ENCODE data around the gene ZNF24. TPM values are rescaled to one million over a fixed set of nuclear protein-coding genes. Genes with fewer than 3 reads are reported as not detected.

ZNF24 gene
- total RNA-seq, 2 experiments from 2014 or later, result 40.6 to 48.6 TPM

- CTCF ChIA-PET, result interaction anchor here (0.6 kb wide), 1 partner anchor 60 kb away, joined by 3 read pairs; no protein-coding TSS in a partner anchor
Observed at GRCh38 chr18:35348001-35348400, 3.8 kb upstream of the ZNF24 start.

GRCh38 chr18:35345950-35346349, 1.7 kb upstream of the ZNF24 start:
- H3K27me3 Mint-ChIP-seq, result no peaks in the 10 kb centered on the region
- peaks cover 8% of the 10 kb centered on the region for H3K36me3 Mint-ChIP-seq
- intact Hi-C loops (cut with micrococcal nuclease), result no loop called here
- peaks cover 28% of the 10 kb centered on the region for H3K4me1 Mint-ChIP-seq (ENCODE audit: low read depth)
- no peaks in the 10 kb centered on the region for H3K9me3 Mint-ChIP-seq
- H3K4me3 Mint-ChIP-seq, result no peak overlapping the region
- no peak for DNase-seq
- peak overlapping the region; percentile 6 for H3K27ac Mint-ChIP-seq
- POLR2A ChIA-PET, result interaction anchor here (1.4 to 2.6 kb wide), 2 partner anchors 78 to 236 kb away, joined by 3 to 9 read pairs; no protein-coding TSS in a partner anchor
- CTCF ChIA-PET, result interaction anchor here (1.2 to 3.0 kb wide), 3 partner anchors 9 to 340 kb away, joined by 4 to 14 read pairs (median 11); no protein-coding TSS in a partner anchor

More at GRCh38 chr18:35348001-35348400, 3.8 kb upstream of the ZNF24 start:
- DNase-seq, result no peak
- intact Hi-C loops (cut with micrococcal nuclease), result no loop called here
- H3K27me3 Mint-ChIP-seq, result no peaks in the 10 kb centered on the region
- H3K4me3 Mint-ChIP-seq, result no peak overlapping the region
- H3K36me3 Mint-ChIP-seq, result peaks cover 12% of the 10 kb centered on the region
- POLR2A ChIA-PET, result no interaction called here
- H3K9me3 Mint-ChIP-seq, result peaks cover 14% of the 10 kb centered on the region
- H3K4me1 Mint-ChIP-seq (ENCODE audit: low read depth), result peaks cover 16% of the 10 kb centered on the region
- no peak overlapping the region for H3K27ac Mint-ChIP-seq

GRCh38 chr18:35345460-35345921, 1.3 kb upstream of the ZNF24 start:
- Mint-ChIP-seq H3K9me3 (no peaks in the 10 kb centered on the region), H3K4me1 (ENCODE audit: low read depth) (peaks cover 32% of the 10 kb centered on the region), H3K27me3 (no peaks in the 10 kb centered on the region), H3K27ac (no peak overlapping the region), H3K4me3 (peak overlapping the region; percentile 87), H3K36me3 (peaks cover 11% of the 10 kb centered on the region)
- no peak for DNase-seq
- ChIA-PET POLR2A (interaction anchor here (0.8 to 2.6 kb wide), 6 partner anchors 56 to 305 kb away, joined by 3 to 12 read pairs (median 6); partner anchors contain the start of genes INO80C, MAPRE2, ZNF397 and ZSCAN30), CTCF (interaction anchor here (1.2 to 3.0 kb wide), 5 partner anchors 10 to 339 kb away, joined by 4 to 14 read pairs (median 7); no protein-coding TSS in a partner anchor)
- intact Hi-C loops (cut with micrococcal nuclease), result no loop called here

GRCh38 chr18:35344736-35345459, 678 bp upstream of the ZNF24 start:
- intact Hi-C loops (cut with micrococcal nuclease), result loop anchor here (1.0 to 5.0 kb wide), 8 partner anchors 31 to 784 kb away; partner anchors contain the start of genes ELP2, INO80C, SLC39A6 and ZSCAN30
- DNase-seq, result no peak
- no peaks in the 10 kb centered on the region for H3K27me3 Mint-ChIP-seq
- H3K27ac Mint-ChIP-seq, result peak overlapping the region; percentile 96
- no peaks in the 10 kb centered on the region for H3K9me3 Mint-ChIP-seq
- H3K4me3 Mint-ChIP-seq, result peak overlapping the region; percentile 87
- ChIA-PET POLR2A (interaction anchor here (0.8 to 2.6 kb wide), 9 partner anchors 55 to 628 kb away, joined by 3 to 12 read pairs (median 5); partner anchors contain the start of genes INO80C, MAPRE2, RMP24 and ZNF397), CTCF (interaction anchor here (1.2 to 3.0 kb wide), 6 partner anchors 10 to 339 kb away, joined by 4 to 14 read pairs (median 6); no protein-coding TSS in a partner anchor)
- H3K4me1 Mint-ChIP-seq (ENCODE audit: low read depth), result peaks cover 38% of the 10 kb centered on the region
- peaks cover 15% of the 10 kb centered on the region for H3K36me3 Mint-ChIP-seq

- DNase-seq, result no peak
- Mint-ChIP-seq H3K4me3 (peak overlapping the region; percentile 87), H3K27ac (peak overlapping the region; percentile 96), H3K36me3 (peaks cover 29% of the 10 kb centered on the region), H3K27me3 (no peaks in the 10 kb centered on the region), H3K4me1 (ENCODE audit: low read depth) (peaks cover 48% of the 10 kb centered on the region), H3K9me3 (no peaks in the 10 kb centered on the region)
- CTCF ChIA-PET, result interaction anchor here (1.5 to 3.0 kb wide), 3 partner anchors 12 to 112 kb away, joined by 6 to 14 read pairs (median 7); no protein-coding TSS in a partner anchor
- intact Hi-C loops (cut with micrococcal nuclease), result loop anchor here (5.0 kb wide), 1 partner anchor 481 kb away; no protein-coding TSS in a partner anchor
- POLR2A ChIA-PET, result interaction anchor here (1.1 to 2.6 kb wide), 7 partner anchors 54 to 629 kb away, joined by 3 to 12 read pairs (median 7); partner anchors contain the start of genes MAPRE2, RMP24, ZNF397 and ZSCAN30
Observed at GRCh38 chr18:35343488-35343935, 708 bp downstream of the ZNF24 start.

GRCh38 chr18:35337286-35337685, 6.9 kb downstream of the ZNF24 start:
- no peaks in the 10 kb centered on the region for H3K27me3 Mint-ChIP-seq
- CTCF ChIA-PET, result interaction anchor here (0.7 kb wide), 1 partner anchor 98 kb away, joined by 3 read pairs; no protein-coding TSS in a partner anchor
- H3K4me3 Mint-ChIP-seq, result no peak overlapping the region
- DNase-seq, result no peak
- POLR2A ChIA-PET, result no interaction called here
- H3K27ac Mint-ChIP-seq, result no peak overlapping the region
- peaks cover 66% of the 10 kb centered on the region for H3K36me3 Mint-ChIP-seq
- no peaks in the 10 kb centered on the region for H3K9me3 Mint-ChIP-seq
- peaks cover 36% of the 10 kb centered on the region for H3K4me1 Mint-ChIP-seq (ENCODE audit: low read depth)
- intact Hi-C loops (cut with micrococcal nuclease), result no loop called here

- no peaks in the 10 kb centered on the region for H3K9me3 Mint-ChIP-seq
- CTCF ChIA-PET, result interaction anchor here (1.5 kb wide), 1 partner anchor 51 kb away, joined by 4 read pairs; no protein-coding TSS in a partner anchor
Observed at GRCh38 chr18:35335866-35336265, 8.4 kb downstream of the ZNF24 start.

GRCh38 chr18:35334821-35335220, 9.4 kb downstream of the ZNF24 start:
- CTCF ChIA-PET, result interaction anchor here (1.5 kb wide), 1 partner anchor 52 kb away, joined by 4 read pairs; no protein-coding TSS in a partner anchor
- H3K36me3 Mint-ChIP-seq, result peaks cover 58% of the 10 kb centered on the region
- H3K27me3 Mint-ChIP-seq, result no peaks in the 10 kb centered on the region
- DNase-seq, result no peak
- POLR2A ChIA-PET, result interaction anchor here (1.4 kb wide), 1 partner anchor 94 kb away, joined by 3 read pairs; the partner anchor contains the start of gene ZNF397
- H3K4me3 Mint-ChIP-seq, result no peak overlapping the region
- H3K27ac Mint-ChIP-seq, result no peak overlapping the region
- peaks cover 19% of the 10 kb centered on the region for H3K4me1 Mint-ChIP-seq (ENCODE audit: low read depth)
- H3K9me3 Mint-ChIP-seq, result no peaks in the 10 kb centered on the region
- intact Hi-C loops (cut with micrococcal nuclease), result no loop called here

More at GRCh38 chr18:35335866-35336265, 8.4 kb downstream of the ZNF24 start:
- no peak for DNase-seq
- Mint-ChIP-seq H3K27ac (no peak overlapping the region), H3K4me3 (no peak overlapping the region), H3K36me3 (peaks cover 66% of the 10 kb centered on the region), H3K4me1 (ENCODE audit: low read depth) (peaks cover 29% of the 10 kb centered on the region), H3K27me3 (no peaks in the 10 kb centered on the region)
- POLR2A ChIA-PET, result no interaction called here
- intact Hi-C loops (cut with micrococcal nuclease), result no loop called here

- Mint-ChIP-seq H3K9me3 (no peaks in the 10 kb centered on the region), H3K27ac (no peak overlapping the region), H3K4me1 (ENCODE audit: low read depth) (peaks cover 14% of the 10 kb centered on the region), H3K27me3 (no peaks in the 10 kb centered on the region), H3K36me3 (peaks cover 52% of the 10 kb centered on the region), H3K4me3 (no peak overlapping the region)
- POLR2A ChIA-PET, result interaction anchor here (1.4 kb wide), 1 partner anchor 93 kb away, joined by 3 read pairs; the partner anchor contains the start of gene ZNF397
- CTCF ChIA-PET, result interaction anchor here (1.5 kb wide), 1 partner anchor 52 kb away, joined by 4 read pairs; no protein-coding TSS in a partner anchor
- DNase-seq, result no peak
- intact Hi-C loops (cut with micrococcal nuclease), result no loop called here
Observed at GRCh38 chr18:35334212-35334611, 10.0 kb downstream of the ZNF24 start.

GRCh38 chr18:35331367-35332087, 12.7 kb downstream of the ZNF24 start:
- no peak for DNase-seq
- POLR2A ChIA-PET, result no interaction called here
- CTCF ChIA-PET, result no interaction called here

GRCh38 chr18:35328868-35329267, 15.4 kb downstream of the ZNF24 start:
- no peaks in the 10 kb centered on the region for H3K27me3 Mint-ChIP-seq
- H3K4me3 Mint-ChIP-seq, result no peak overlapping the region
- ChIA-PET CTCF (no interaction called here), POLR2A (no interaction called here)
- H3K27ac Mint-ChIP-seq, result no peak overlapping the region
- peaks cover 18% of the 10 kb centered on the region for H3K36me3 Mint-ChIP-seq
- H3K9me3 Mint-ChIP-seq, result peaks cover 6% of the 10 kb centered on the region
- DNase-seq, result no peak
- intact Hi-C loops (cut with micrococcal nuclease), result no loop called here
- H3K4me1 Mint-ChIP-seq (ENCODE audit: low read depth), result peaks cover 2% of the 10 kb centered on the region

More at GRCh38 chr18:35331367-35332087, 12.7 kb downstream of the ZNF24 start:
- intact Hi-C loops (cut with micrococcal nuclease), result no loop called here
- H3K36me3 Mint-ChIP-seq, result peaks cover 37% of the 10 kb centered on the region
- no peak overlapping the region for H3K4me3 Mint-ChIP-seq
- H3K27me3 Mint-ChIP-seq, result no peaks in the 10 kb centered on the region
- H3K9me3 Mint-ChIP-seq, result peaks cover 6% of the 10 kb centered on the region
- H3K4me1 Mint-ChIP-seq (ENCODE audit: low read depth), result peaks cover 6% of the 10 kb centered on the region
- H3K27ac Mint-ChIP-seq, result no peak overlapping the region
